ENCODE results near the gene LCOR. TPM values are rescaled to one million over a fixed set of nuclear protein-coding genes. Genes with fewer than 3 reads are reported as not detected.

The LCOR gene
- total RNA-seq, 4 donors from 2014 or later: 47.2 to 86.4 (median 60.0) TPM

DNA sequence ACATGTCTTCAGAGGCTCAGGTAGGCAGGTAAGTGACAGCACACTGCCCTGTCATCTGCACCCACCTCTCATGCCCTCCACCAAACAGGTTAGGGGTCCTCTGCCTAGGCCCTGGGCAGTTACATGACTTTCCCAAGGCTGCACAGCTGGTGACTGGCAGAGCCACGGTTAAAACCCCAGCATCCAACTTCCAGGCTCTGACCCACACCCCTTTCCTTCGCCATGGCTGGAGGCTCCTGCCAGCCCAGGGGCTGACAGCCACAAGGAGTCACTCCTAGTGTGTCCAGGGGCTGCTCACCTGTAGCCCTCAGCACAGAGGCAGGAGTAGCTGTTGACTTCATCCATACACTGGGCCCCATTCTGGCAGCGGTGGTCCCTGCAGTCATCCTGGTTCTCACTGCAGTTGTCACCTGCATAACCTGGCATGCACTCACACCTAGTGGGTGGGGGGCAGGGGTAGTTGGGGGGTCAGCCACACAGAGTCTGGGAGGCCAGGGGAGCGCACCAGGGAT, 178.7 kb downstream of the LCOR start:
- TF ChIP-seq EP300 (IDR thresholded peaks at IDR 0.05; ENCODE audit: low read depth): no peak
- no peak for TF ChIP-seq POLR2A (IDR thresholded peaks at IDR 0.05)
- TF ChIP-seq CTCF (IDR thresholded peaks at IDR 0.05): no peak
- TF ChIP-seq POLR2AphosphoS5 (IDR thresholded peaks at IDR 0.05): no peak
- no peaks in the 10 kb centered on the region for H3K4me1 ChIP-seq
- 90 to 100% methylated on average over 1 to 4 of the region's 4 CpGs for WGBS, 2 donors (ENCODE audit: low coverage in 1 of 2)
- H3K36me3 ChIP-seq: no peaks in the 10 kb centered on the region
- H3K9me3 ChIP-seq: peaks cover 9 to 10% of the 10 kb centered on the region in 2 donors
- in situ Hi-C loops (cut with MboI; ENCODE audit: low pct_ligation_motif_present in 1 of 4, low pct_unique_long_range_greater_than_20kb in 1 of 4, low sequenced_read_pairs in 3 of 4): loop anchor here in 1 of 4 donors (25.0 kb wide), 1 partner anchor 373 kb away; no protein-coding TSS in a partner anchor
- no peaks in the 10 kb centered on the region for H3K27me3 ChIP-seq
- DNase-seq: no peak
- intact Hi-C loops (cut with DNase I; ENCODE audit: low total_unique reads): no loop called here
- H3K27ac ChIP-seq: no peak overlapping the region
- H3K4me3 ChIP-seq: no peak overlapping the region

GRCh38 chr10:97011397-97011796, 179.3 kb downstream of the LCOR start:
- no peak overlapping the region for H3K4me3 ChIP-seq
- no peak overlapping the region for H3K27ac ChIP-seq
- no peak for DNase-seq
- no peaks in the 10 kb centered on the region for H3K27me3 ChIP-seq
- no peak for TF ChIP-seq POLR2A (IDR thresholded peaks at IDR 0.05)
- no peak for TF ChIP-seq POLR2AphosphoS5 (IDR thresholded peaks at IDR 0.05)
- intact Hi-C loops (cut with DNase I; ENCODE audit: low total_unique reads): no loop called here
- in situ Hi-C loops (cut with MboI; ENCODE audit: low pct_ligation_motif_present in 1 of 4, low pct_unique_long_range_greater_than_20kb in 1 of 4, low sequenced_read_pairs in 3 of 4): loop anchor here in 1 of 4 donors (25.0 kb wide), 1 partner anchor 374 kb away; no protein-coding TSS in a partner anchor
- H3K36me3 ChIP-seq: no peaks in the 10 kb centered on the region
- peaks cover 9 to 10% of the 10 kb centered on the region in 2 donors for H3K9me3 ChIP-seq
- no peaks in the 10 kb centered on the region for H3K4me1 ChIP-seq

DNA sequence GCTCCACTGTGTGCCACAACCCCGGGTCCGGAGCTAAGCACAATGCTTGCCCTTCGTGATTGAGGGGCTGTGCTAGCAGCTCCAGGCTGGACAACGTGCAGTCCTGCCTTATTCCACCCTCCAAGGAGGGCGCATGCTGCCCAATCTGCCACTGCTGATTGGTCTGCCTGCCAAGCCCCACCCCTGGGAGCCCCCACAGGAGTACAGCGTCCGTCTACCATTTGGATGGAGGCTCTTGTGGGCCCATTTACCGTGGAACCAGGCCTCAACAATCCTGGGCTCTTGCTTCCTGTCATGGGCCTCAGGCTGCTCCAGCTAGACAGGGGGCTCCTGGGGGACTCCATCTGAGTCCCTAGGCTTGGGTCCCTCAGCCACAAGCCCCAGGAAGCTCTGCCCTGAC, 180.4 kb downstream of the LCOR start:
- H3K4me3 ChIP-seq: no peak overlapping the region
- no peak for TF ChIP-seq POLR2A (IDR thresholded peaks at IDR 0.05)
- no peak for TF ChIP-seq CTCF (IDR thresholded peaks at IDR 0.05)
- TF ChIP-seq EP300 (IDR thresholded peaks at IDR 0.05; ENCODE audit: low read depth): no peak
- TF ChIP-seq POLR2AphosphoS5 (IDR thresholded peaks at IDR 0.05): no peak
- WGBS, 2 donors (ENCODE audit: low coverage in 1 of 2): 91% methylated on average over 8 of the region's 8 CpGs; no CpG with 5 or more reads in 1 of the 2 donors
- in situ Hi-C loops (cut with MboI; ENCODE audit: low pct_ligation_motif_present in 1 of 4, low pct_unique_long_range_greater_than_20kb in 1 of 4, low sequenced_read_pairs in 3 of 4): loop anchor here in 1 of 4 donors (25.0 kb wide), 1 partner anchor 375 kb away; no protein-coding TSS in a partner anchor
- H3K36me3 ChIP-seq: no peaks in the 10 kb centered on the region
- H3K9me3 ChIP-seq: peaks cover 3 to 5% of the 10 kb centered on the region in 2 donors
- intact Hi-C loops (cut with DNase I; ENCODE audit: low total_unique reads): no loop called here
- H3K4me1 ChIP-seq: no peaks in the 10 kb centered on the region
- DNase-seq: no peak
- no peak overlapping the region for H3K27ac ChIP-seq
- no peaks in the 10 kb centered on the region for H3K27me3 ChIP-seq

GRCh38 chr10:97013568-97013967, 181.5 kb downstream of the LCOR start:
- Histone ChIP-seq H3K4me1 (no peaks in the 10 kb centered on the region), H3K27me3 (no peaks in the 10 kb centered on the region), H3K4me3 (no peak overlapping the region), H3K36me3 (no peaks in the 10 kb centered on the region), H3K27ac (no peak overlapping the region), H3K9me3 (no peaks in the 10 kb centered on the region)
- 60 to 93% methylated on average over 1 to 8 of the region's 8 CpGs for WGBS, 2 donors (ENCODE audit: low coverage in 1 of 2)
- DNase-seq: no peak
- no peak for TF ChIP-seq POLR2AphosphoS5 (IDR thresholded peaks at IDR 0.05)
- TF ChIP-seq CTCF (IDR thresholded peaks at IDR 0.05): no peak
- no peak for TF ChIP-seq EP300 (IDR thresholded peaks at IDR 0.05; ENCODE audit: low read depth)
- no peak for TF ChIP-seq POLR2A (IDR thresholded peaks at IDR 0.05)
- intact Hi-C loops (cut with DNase I; ENCODE audit: low total_unique reads) (no loop called here), in situ Hi-C loops (cut with MboI; ENCODE audit: low pct_ligation_motif_present in 1 of 4, low pct_unique_long_range_greater_than_20kb in 1 of 4, low sequenced_read_pairs in 3 of 4) (loop anchor here in 1 of 4 donors (25.0 kb wide), 1 partner anchor 376 kb away; no protein-coding TSS in a partner anchor)
